ENCODE data around the gene MTMR12.

- TF ChIP-seq CTCF (IDR thresholded peaks at IDR 0.05) (no peak), POLR2A (IDR thresholded peaks at IDR 0.05) (no peak)
Measured at GRCh38 chr5:32346869-32347268, 34.1 kb upstream of the MTMR12 start.
